SK-N-SH (cell line): ENCODE measurements around the gene MARS1. TPM values are rescaled to one million over a fixed set of nuclear protein-coding genes. Genes with fewer than 3 reads are reported as not detected.

Experiments used
- CTCF ChIA-PET: fragments of 300-600, 350-600 bp; formaldehyde crosslinking; extraction: SDS; loops from one replicate; lab custom pipeline; 2021; lab: Yijun Ruan, JAX
- POLR2A ChIA-PET: fragments of 350-600 bp; sonication (Branson Sonifier 250); formaldehyde crosslinking; extraction: SDS; loops from one replicate; lab custom pipeline; 2020; ENCODE audit warnings: antibody characterized with exemption, inconsistent platforms; lab: Yijun Ruan, JAX
- DNase-seq: peaks from one replicate; pipeline ENCODE4 v3.0.0; 2012
- H2AFZ ChIP-seq: fragments of 200-600 bp; sonication (generic); 2 replicates; pipeline ENCODE4 v1.8.1; 2016; ENCODE audit warnings: antibody characterized with exemption, mild to moderate bottlenecking, low read depth
- H3F3A ChIP-seq: fragments of 200-600 bp; sonication (generic); replicated peaks from 2 replicates; pipeline ENCODE3; 2016; ENCODE audit warnings: antibody characterized with exemption, mild to moderate bottlenecking; ENCODE audit not compliant: insufficient read depth
- H3K27ac ChIP-seq, 2 experiments: fragments of 200-500 bp in 1 of 2; fragments of 200-600 bp in 1 of 2; sonication (Bioruptor generic) in 1 of 2; sonication (generic), shearing (Covaris generic) in 1 of 2; 2 replicates each; pipeline versions ENCODE4 v1.5.1 to v1.6.1; 2014 to 2016; ENCODE audit warnings: low read depth in 2 of 2, inconsistent platforms in 1 of 2, low read length in 1 of 2, mild to moderate bottlenecking in 1 of 2, mixed read lengths in 1 of 2
- H3K27me3 ChIP-seq: fragments of 200-600 bp; sonication (generic), shearing (Covaris generic); 2 replicates; pipeline ENCODE4 v1.6.1; 2016; ENCODE audit warnings: mixed run types; ENCODE audit not compliant: insufficient read depth
- H3K36me3 ChIP-seq, 2 experiments: fragments of 200-500 bp in 1 of 2; fragments of 200-600 bp in 1 of 2; sonication (Bioruptor generic) in 1 of 2; sonication (generic) in 1 of 2; replicated peaks in 1 of 2; 2 replicates each; pipeline versions ENCODE3 to v1.5.1; 2014 to 2016; ENCODE audit warnings: low read length in 1 of 2, mild to moderate bottlenecking in 1 of 2; ENCODE audit not compliant: insufficient read depth in 2 of 2, control insufficient read depth in 1 of 2
- H3K4me1 ChIP-seq, 2 experiments: fragments of 200-500 bp in 1 of 2; fragments of 200-600 bp in 1 of 2; sonication (Bioruptor generic) in 1 of 2; sonication (generic), shearing (Covaris generic) in 1 of 2; 2 replicates each; pipeline versions ENCODE4 v1.5.1 to v1.6.1; 2014 to 2016; ENCODE audit warnings: low read depth in 1 of 2, low read length in 1 of 2, mixed run types in 1 of 2; ENCODE audit not compliant: insufficient read depth in 2 of 2, control insufficient read depth in 1 of 2
- H3K4me2 ChIP-seq: fragments of 200-600 bp; sonication (generic), shearing (Covaris generic); 2 replicates; pipeline ENCODE4 v1.6.1; 2017; ENCODE audit warnings: mixed run types
- H3K4me3 ChIP-seq, 2 experiments: fragments of 200-500 bp in 1 of 2; fragments of 200-600 bp in 1 of 2; sonication (Bioruptor generic) in 1 of 2; sonication (generic), shearing (Covaris generic) in 1 of 2; 2 replicates each; pipeline versions ENCODE4 v1.5.1 to v1.8.1; 2014 to 2016; ENCODE audit warnings: low read depth in 2 of 2, inconsistent platforms in 1 of 2, low read length in 1 of 2, mild to moderate bottlenecking in 1 of 2, mixed read lengths in 1 of 2, moderate library complexity in 1 of 2
- H3K79me2 ChIP-seq: fragments of 200-600 bp; sonication (generic); 2 replicates; pipeline ENCODE4 v1.8.1; 2017; ENCODE audit warnings: mild to moderate bottlenecking; ENCODE audit not compliant: insufficient read depth
- H3K9ac ChIP-seq: fragments of 200-600 bp; sonication (generic); 2 replicates; pipeline ENCODE4 v1.6.1; 2017; ENCODE audit warnings: mixed run types
- H3K9me2 ChIP-seq: fragments of 200-600 bp; sonication (generic); 2 replicates; pipeline ENCODE4 v1.6.1; 2017; ENCODE audit warnings: mixed run types
- H3K9me3 ChIP-seq: fragments of 200-600 bp; sonication (generic); 2 replicates; pipeline ENCODE4 v1.6.1; 2017; ENCODE audit warnings: mixed run types, mild to moderate bottlenecking, moderate library complexity
- H4K20me1 ChIP-seq: fragments of 200-600 bp; sonication (generic); 2 replicates; pipeline ENCODE4 v1.6.1; 2017; ENCODE audit warnings: mild to moderate bottlenecking, mixed run types; ENCODE audit not compliant: insufficient read depth
- CHD2 ChIP-seq: fragments of 150-350 bp; IDR thresholded peaks from 2 replicates; pipeline ENCODE4 v1.6.1; 2018; ENCODE audit warnings: low read length; ENCODE audit not compliant: partially characterized antibody
- EP300 ChIP-seq, 2 experiments: IDR thresholded peaks; 2 replicates each; pipeline versions ENCODE4 v1.4.0 to v1.6.1; 2012; ENCODE audit warnings: borderline replicate concordance in 1 of 2, low read depth in 1 of 2, low read length in 1 of 2
- FOXM1 ChIP-seq: IDR thresholded peaks from 2 replicates; pipeline ENCODE4 v1.4.0; 2012; ENCODE audit warnings: low read depth, mild to moderate bottlenecking
- GABPA ChIP-seq: IDR thresholded peaks from 2 replicates; pipeline ENCODE4 v1.4.0; 2012; ENCODE audit warnings: low read depth, mild to moderate bottlenecking
- GATA2 ChIP-seq: sonication (generic); formaldehyde crosslinking; IDR thresholded peaks from 2 replicates; pipeline ENCODE4 v1.5.0; 2020; ENCODE audit warnings: mild to moderate bottlenecking, missing genetic modification reagents
- MEF2A ChIP-seq: IDR thresholded peaks from 2 replicates; pipeline ENCODE4 v1.4.0; 2012; ENCODE audit warnings: low read depth, borderline replicate concordance
- MXI1 ChIP-seq: IDR thresholded peaks from 2 replicates; pipeline ENCODE4 v1.6.1; 2012; ENCODE audit warnings: mild to moderate bottlenecking, low read depth, low read length, improper control_type of control experiment
- NFIC ChIP-seq: IDR thresholded peaks from 2 replicates; pipeline ENCODE4 v1.4.0; 2012; ENCODE audit warnings: borderline replicate concordance
- NRF1 ChIP-seq: IDR thresholded peaks from 2 replicates; pipeline ENCODE4 v1.6.1; 2012; ENCODE audit warnings: low read depth, mild to moderate bottlenecking, low read length
- RAD21 ChIP-seq: IDR thresholded peaks from 2 replicates; pipeline ENCODE4 v1.6.1; 2012; ENCODE audit warnings: mild to moderate bottlenecking, low read length
- RXRA ChIP-seq: IDR thresholded peaks from 2 replicates; pipeline ENCODE4 v1.4.0; 2012; ENCODE audit warnings: low read depth, mild to moderate bottlenecking, borderline replicate concordance
- SMC3 ChIP-seq: IDR thresholded peaks from 2 replicates; pipeline ENCODE4 v1.6.1; 2012; ENCODE audit warnings: low read depth, low read length, improper control_type of control experiment
- TEAD4 ChIP-seq: IDR thresholded peaks from 2 replicates; pipeline ENCODE4 v1.4.0; 2012; ENCODE audit warnings: mild to moderate bottlenecking, borderline replicate concordance; ENCODE audit not compliant: insufficient read depth
- YY1 ChIP-seq: IDR thresholded peaks from 2 replicates; pipeline ENCODE4 v1.4.0; 2012; ENCODE audit warnings: low read depth, mild to moderate bottlenecking
- WGBS: methylation state at CpG from one replicate; pipeline ENCODE4 v1.1.6; 2017; ENCODE audit warnings: low lambda C conversion rate; 5-methylcytosine and 5-hydroxymethylcytosine counted together
- polyA plus RNA-seq, 3 experiments: library from polyadenylated mRNA; depleted of rRNA; stranded (reverse); fragments of >200 nt; gene quantifications; 2 replicates each; pipeline ENCODE4 v1.2.3, GENCODE V29; 2012
- TF ChIP-seq, protein P1 (sequence below): IDR thresholded peaks from 2 replicates; pipeline ENCODE4 v1.4.0; 2012; ENCODE audit warnings: low read depth, borderline replicate concordance
- TF ChIP-seq, protein P2 (sequence below): fragments of 200-600 bp; sonication (generic); IDR thresholded peaks from 2 replicates; pipeline ENCODE4 v1.6.1; 2017; ENCODE audit warnings: antibody characterized with exemption, mild to moderate bottlenecking, moderate library complexity
- TF ChIP-seq, protein P3 (sequence below): fragments of 150-350 bp; IDR thresholded peaks from 2 replicates; pipeline ENCODE4 v1.6.1; 2016; ENCODE audit warnings: mild to moderate bottlenecking, low read depth, low read length

The MARS1 gene
- polyA plus RNA-seq, 1 of the 3 experiments (the other 2 are of a cell fraction), result 158 TPM

DNA sequence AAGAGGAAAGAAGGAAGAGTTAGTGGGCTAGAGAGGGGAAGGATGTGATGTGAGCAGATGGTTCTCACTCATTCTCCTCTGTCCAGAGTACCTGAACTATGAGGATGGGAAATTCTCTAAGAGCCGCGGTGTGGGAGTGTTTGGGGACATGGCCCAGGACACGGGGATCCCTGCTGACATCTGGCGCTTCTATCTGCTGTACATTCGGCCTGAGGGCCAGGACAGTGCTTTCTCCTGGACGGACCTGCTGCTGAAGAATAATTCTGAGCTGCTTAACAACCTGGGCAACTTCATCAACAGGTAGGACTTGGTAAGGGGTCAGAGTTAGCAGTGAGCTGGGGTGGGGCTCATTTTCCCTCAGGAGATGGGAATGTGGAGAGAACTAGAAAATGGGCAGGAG is 24.8 kb downstream of the MARS1 start:
- no peak for TF ChIP-seq MEF2A
- TF ChIP-seq YY1, result no peak
- TF ChIP-seq, protein P1, sequence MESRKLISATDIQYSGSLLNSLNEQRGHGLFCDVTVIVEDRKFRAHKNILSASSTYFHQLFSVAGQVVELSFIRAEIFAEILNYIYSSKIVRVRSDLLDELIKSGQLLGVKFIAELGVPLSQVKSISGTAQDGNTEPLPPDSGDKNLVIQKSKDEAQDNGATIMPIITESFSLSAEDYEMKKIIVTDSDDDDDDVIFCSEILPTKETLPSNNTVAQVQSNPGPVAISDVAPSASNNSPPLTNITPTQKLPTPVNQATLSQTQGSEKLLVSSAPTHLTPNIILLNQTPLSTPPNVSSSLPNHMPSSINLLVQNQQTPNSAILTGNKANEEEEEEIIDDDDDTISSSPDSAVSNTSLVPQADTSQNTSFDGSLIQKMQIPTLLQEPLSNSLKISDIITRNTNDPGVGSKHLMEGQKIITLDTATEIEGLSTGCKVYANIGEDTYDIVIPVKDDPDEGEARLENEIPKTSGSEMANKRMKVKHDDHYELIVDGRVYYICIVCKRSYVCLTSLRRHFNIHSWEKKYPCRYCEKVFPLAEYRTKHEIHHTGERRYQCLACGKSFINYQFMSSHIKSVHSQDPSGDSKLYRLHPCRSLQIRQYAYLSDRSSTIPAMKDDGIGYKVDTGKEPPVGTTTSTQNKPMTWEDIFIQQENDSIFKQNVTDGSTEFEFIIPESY, result no peak
- no peak for TF ChIP-seq MXI1
- no peak for TF ChIP-seq TEAD4
- no peak for TF ChIP-seq RAD21
- TF ChIP-seq, protein P2, sequence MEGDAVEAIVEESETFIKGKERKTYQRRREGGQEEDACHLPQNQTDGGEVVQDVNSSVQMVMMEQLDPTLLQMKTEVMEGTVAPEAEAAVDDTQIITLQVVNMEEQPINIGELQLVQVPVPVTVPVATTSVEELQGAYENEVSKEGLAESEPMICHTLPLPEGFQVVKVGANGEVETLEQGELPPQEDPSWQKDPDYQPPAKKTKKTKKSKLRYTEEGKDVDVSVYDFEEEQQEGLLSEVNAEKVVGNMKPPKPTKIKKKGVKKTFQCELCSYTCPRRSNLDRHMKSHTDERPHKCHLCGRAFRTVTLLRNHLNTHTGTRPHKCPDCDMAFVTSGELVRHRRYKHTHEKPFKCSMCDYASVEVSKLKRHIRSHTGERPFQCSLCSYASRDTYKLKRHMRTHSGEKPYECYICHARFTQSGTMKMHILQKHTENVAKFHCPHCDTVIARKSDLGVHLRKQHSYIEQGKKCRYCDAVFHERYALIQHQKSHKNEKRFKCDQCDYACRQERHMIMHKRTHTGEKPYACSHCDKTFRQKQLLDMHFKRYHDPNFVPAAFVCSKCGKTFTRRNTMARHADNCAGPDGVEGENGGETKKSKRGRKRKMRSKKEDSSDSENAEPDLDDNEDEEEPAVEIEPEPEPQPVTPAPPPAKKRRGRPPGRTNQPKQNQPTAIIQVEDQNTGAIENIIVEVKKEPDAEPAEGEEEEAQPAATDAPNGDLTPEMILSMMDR, result no peak
- TF ChIP-seq GABPA, result no peak
- TF ChIP-seq RXRA, result no peak
- TF ChIP-seq, protein P3, sequence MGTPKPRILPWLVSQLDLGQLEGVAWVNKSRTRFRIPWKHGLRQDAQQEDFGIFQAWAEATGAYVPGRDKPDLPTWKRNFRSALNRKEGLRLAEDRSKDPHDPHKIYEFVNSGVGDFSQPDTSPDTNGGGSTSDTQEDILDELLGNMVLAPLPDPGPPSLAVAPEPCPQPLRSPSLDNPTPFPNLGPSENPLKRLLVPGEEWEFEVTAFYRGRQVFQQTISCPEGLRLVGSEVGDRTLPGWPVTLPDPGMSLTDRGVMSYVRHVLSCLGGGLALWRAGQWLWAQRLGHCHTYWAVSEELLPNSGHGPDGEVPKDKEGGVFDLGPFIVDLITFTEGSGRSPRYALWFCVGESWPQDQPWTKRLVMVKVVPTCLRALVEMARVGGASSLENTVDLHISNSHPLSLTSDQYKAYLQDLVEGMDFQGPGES, result no peak
- TF ChIP-seq NFIC, result no peak
- no peak for TF ChIP-seq NRF1
- TF ChIP-seq CHD2, result no peak
- TF ChIP-seq EP300 (IDR thresholded peaks at IDR 0.05; ENCODE audit: borderline replicate concordance in 1 of 2, low read depth in 1 of 2, low read length in 1 of 2), result no peak
- TF ChIP-seq FOXM1, result no peak
- no peak for TF ChIP-seq GATA2
- TF ChIP-seq SMC3, result no peak
- H3K36me3 ChIP-seq, result peaks cover 48 to 67% of the 10 kb centered on the region in 2 experiments
- no peaks in the 10 kb centered on the region for H3K9me2 ChIP-seq
- 71% methylated on average over 5 of the region's 6 CpGs for WGBS
- no peak for DNase-seq
- H3K4me2 ChIP-seq, result no peak overlapping the region
- H3F3A ChIP-seq, result peaks cover 42% of the 10 kb centered on the region
- H3K4me1 ChIP-seq, result peaks cover 0 to 5% of the 10 kb centered on the region in 2 experiments; a peak in 2 of 4 replicates
- H3K27me3 ChIP-seq, result no peaks in the 10 kb centered on the region
- H3K4me3 ChIP-seq, result no peak overlapping the region
- H2AFZ ChIP-seq, result no peak overlapping the region
- ChIA-PET CTCF (no interaction called here), POLR2A (interaction anchor here (0.7 to 1.0 kb wide), 3 partner anchors 11 to 773 kb away, joined by 3 to 4 read pairs (median 3); no protein-coding TSS in a partner anchor)
- H4K20me1 ChIP-seq, result peaks cover 18% of the 10 kb centered on the region
- H3K9ac ChIP-seq, result no peak overlapping the region
- H3K79me2 ChIP-seq, result peaks cover 11% of the 10 kb centered on the region
- H3K9me3 ChIP-seq, result no peaks in the 10 kb centered on the region
- H3K27ac ChIP-seq, result peak overlapping the region in 1 of 2 experiments; percentile 17; a peak in 1 of 4 replicates
